ENCODE results near the gene SNX7. TPM values are rescaled to one million over a fixed set of nuclear protein-coding genes. Genes with fewer than 3 reads are reported as not detected.

The SNX7 gene
- total RNA-seq, 1 experiment from 2014 or later: 18.8 TPM

DNA sequence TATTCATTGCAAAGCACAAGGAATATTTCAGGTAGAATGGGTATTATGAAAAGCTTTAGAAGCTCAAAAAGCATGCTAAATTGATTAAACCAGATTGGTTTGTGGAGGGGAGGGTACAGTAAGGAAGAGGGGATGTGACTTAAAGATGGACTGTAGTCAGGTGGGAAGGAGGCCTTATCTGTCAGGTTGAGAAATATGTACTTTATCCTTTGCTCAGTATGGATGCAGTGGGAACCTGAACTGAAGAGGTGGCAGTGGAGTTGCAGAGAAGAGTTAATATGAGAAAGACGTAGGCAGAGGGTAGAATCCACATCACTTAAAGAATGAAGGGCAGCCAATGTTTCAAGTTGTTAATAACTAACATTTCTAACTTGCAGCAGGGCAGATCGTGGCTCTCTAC, 44.1 kb downstream of the SNX7 start:
- H3K9me2 ChIP-seq (ENCODE audit: insufficient read depth): no peaks in the 10 kb centered on the region
- H3K27ac ChIP-seq (ENCODE audit: low read depth, low read length): no peak overlapping the region
- no peaks in the 10 kb centered on the region for H3K27me3 ChIP-seq (ENCODE audit: insufficient read depth, low read length)
- H3K4me1 ChIP-seq (ENCODE audit: control insufficient read depth in 1 of 2, insufficient read depth in 2 of 2, low read length in 2 of 2): no peaks in the 10 kb centered on the region
- H4K20me1 ChIP-seq (ENCODE audit: insufficient read depth): no peaks in the 10 kb centered on the region
- H3K9ac ChIP-seq (ENCODE audit: low read length): no peak overlapping the region
- H3K4me2 ChIP-seq (ENCODE audit: low read length): no peak overlapping the region
- H3K4me3 ChIP-seq (replicated peaks in 1 of 2; ENCODE audit: low read depth in 1 of 2, low read length in 2 of 2): no peak overlapping the region
- H3K79me2 ChIP-seq (ENCODE audit: insufficient read depth, low read length): no peaks in the 10 kb centered on the region
- no peak for DNase-seq (ENCODE audit: low read depth, low spot score)
- BruUV-seq (replicated peaks): no TSS peak
- no peaks in the 10 kb centered on the region for H3K9me3 ChIP-seq (ENCODE audit: control insufficient read depth in 1 of 2, insufficient read depth in 1 of 2, low read depth in 1 of 2, low read length in 2 of 2)
- RAD21 ChIA-PET (ENCODE audit: low non-redundant PET in 1 of 2, low total read pairs in 2 of 2, uncharacterized antibody in 2 of 2, unreplicated experiment in 2 of 2): no interaction called here
- ATAC-seq: no peak
- intact Hi-C loops (cut with micrococcal nuclease): no loop called here
- POLR2A ChIA-PET: no interaction called here
- no peak for TF ChIP-seq EZH2phosphoT487 (IDR thresholded peaks at IDR 0.05; ENCODE audit: borderline replicate concordance)
- no peak for TF ChIP-seq EGR1 (IDR thresholded peaks at IDR 0.05; ENCODE audit: low read depth)
- TF ChIP-seq POLR2A (IDR thresholded peaks at IDR 0.05; ENCODE audit: borderline replicate concordance, extremely low read depth, insufficient read depth, insufficient read length): no peak
- TF ChIP-seq FOSL1 (IDR thresholded peaks at IDR 0.05; ENCODE audit: low read depth): no peak
- no peak for TF ChIP-seq JUND (IDR thresholded peaks at IDR 0.05)
- no peak for TF ChIP-seq ZFX (IDR thresholded peaks at IDR 0.05)
- TF ChIP-seq, protein P1, sequence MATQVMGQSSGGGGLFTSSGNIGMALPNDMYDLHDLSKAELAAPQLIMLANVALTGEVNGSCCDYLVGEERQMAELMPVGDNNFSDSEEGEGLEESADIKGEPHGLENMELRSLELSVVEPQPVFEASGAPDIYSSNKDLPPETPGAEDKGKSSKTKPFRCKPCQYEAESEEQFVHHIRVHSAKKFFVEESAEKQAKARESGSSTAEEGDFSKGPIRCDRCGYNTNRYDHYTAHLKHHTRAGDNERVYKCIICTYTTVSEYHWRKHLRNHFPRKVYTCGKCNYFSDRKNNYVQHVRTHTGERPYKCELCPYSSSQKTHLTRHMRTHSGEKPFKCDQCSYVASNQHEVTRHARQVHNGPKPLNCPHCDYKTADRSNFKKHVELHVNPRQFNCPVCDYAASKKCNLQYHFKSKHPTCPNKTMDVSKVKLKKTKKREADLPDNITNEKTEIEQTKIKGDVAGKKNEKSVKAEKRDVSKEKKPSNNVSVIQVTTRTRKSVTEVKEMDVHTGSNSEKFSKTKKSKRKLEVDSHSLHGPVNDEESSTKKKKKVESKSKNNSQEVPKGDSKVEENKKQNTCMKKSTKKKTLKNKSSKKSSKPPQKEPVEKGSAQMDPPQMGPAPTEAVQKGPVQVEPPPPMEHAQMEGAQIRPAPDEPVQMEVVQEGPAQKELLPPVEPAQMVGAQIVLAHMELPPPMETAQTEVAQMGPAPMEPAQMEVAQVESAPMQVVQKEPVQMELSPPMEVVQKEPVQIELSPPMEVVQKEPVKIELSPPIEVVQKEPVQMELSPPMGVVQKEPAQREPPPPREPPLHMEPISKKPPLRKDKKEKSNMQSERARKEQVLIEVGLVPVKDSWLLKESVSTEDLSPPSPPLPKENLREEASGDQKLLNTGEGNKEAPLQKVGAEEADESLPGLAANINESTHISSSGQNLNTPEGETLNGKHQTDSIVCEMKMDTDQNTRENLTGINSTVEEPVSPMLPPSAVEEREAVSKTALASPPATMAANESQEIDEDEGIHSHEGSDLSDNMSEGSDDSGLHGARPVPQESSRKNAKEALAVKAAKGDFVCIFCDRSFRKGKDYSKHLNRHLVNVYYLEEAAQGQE (IDR thresholded peaks at IDR 0.05; ENCODE audit: low read depth): no peak
- no peak for TF ChIP-seq YY1 (IDR thresholded peaks at IDR 0.05; ENCODE audit: extremely low read depth, insufficient replicate concordance, low read depth, low read length)
- no peak for TF ChIP-seq POLR2AphosphoS5 (IDR thresholded peaks at IDR 0.05; ENCODE audit: low read depth, low read length)
- TF ChIP-seq, protein P2, sequence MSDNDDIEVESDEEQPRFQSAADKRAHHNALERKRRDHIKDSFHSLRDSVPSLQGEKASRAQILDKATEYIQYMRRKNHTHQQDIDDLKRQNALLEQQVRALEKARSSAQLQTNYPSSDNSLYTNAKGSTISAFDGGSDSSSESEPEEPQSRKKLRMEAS (IDR thresholded peaks at IDR 0.05): no peak
- TF ChIP-seq, protein P3, sequence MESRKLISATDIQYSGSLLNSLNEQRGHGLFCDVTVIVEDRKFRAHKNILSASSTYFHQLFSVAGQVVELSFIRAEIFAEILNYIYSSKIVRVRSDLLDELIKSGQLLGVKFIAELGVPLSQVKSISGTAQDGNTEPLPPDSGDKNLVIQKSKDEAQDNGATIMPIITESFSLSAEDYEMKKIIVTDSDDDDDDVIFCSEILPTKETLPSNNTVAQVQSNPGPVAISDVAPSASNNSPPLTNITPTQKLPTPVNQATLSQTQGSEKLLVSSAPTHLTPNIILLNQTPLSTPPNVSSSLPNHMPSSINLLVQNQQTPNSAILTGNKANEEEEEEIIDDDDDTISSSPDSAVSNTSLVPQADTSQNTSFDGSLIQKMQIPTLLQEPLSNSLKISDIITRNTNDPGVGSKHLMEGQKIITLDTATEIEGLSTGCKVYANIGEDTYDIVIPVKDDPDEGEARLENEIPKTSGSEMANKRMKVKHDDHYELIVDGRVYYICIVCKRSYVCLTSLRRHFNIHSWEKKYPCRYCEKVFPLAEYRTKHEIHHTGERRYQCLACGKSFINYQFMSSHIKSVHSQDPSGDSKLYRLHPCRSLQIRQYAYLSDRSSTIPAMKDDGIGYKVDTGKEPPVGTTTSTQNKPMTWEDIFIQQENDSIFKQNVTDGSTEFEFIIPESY (IDR thresholded peaks at IDR 0.05; ENCODE audit: extremely low read depth, insufficient replicate concordance, low read length): no peak
- TF ChIP-seq TCF7L2 (IDR thresholded peaks at IDR 0.05; ENCODE audit: borderline replicate concordance, extremely low read depth, insufficient read depth, insufficient read length): no peak
- TF ChIP-seq CEBPB (IDR thresholded peaks at IDR 0.05; ENCODE audit: low read depth): no peak
- TF ChIP-seq RAD21 (IDR thresholded peaks at IDR 0.05; ENCODE audit: low read depth): no peak
- TF ChIP-seq CBX3 (IDR thresholded peaks at IDR 0.05; ENCODE audit: low read depth): no peak
- no peak for TF ChIP-seq ELF1 (IDR thresholded peaks at IDR 0.05; ENCODE audit: borderline replicate concordance, low read depth)
- no peak for TF ChIP-seq SP1 (IDR thresholded peaks at IDR 0.05; ENCODE audit: low read depth)
- TF ChIP-seq, protein P4, sequence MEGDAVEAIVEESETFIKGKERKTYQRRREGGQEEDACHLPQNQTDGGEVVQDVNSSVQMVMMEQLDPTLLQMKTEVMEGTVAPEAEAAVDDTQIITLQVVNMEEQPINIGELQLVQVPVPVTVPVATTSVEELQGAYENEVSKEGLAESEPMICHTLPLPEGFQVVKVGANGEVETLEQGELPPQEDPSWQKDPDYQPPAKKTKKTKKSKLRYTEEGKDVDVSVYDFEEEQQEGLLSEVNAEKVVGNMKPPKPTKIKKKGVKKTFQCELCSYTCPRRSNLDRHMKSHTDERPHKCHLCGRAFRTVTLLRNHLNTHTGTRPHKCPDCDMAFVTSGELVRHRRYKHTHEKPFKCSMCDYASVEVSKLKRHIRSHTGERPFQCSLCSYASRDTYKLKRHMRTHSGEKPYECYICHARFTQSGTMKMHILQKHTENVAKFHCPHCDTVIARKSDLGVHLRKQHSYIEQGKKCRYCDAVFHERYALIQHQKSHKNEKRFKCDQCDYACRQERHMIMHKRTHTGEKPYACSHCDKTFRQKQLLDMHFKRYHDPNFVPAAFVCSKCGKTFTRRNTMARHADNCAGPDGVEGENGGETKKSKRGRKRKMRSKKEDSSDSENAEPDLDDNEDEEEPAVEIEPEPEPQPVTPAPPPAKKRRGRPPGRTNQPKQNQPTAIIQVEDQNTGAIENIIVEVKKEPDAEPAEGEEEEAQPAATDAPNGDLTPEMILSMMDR (IDR thresholded peaks at IDR 0.05 in 2 of 3, conservative IDR thresholded peaks at IDR 0.05 in 1 of 3; ENCODE audit: borderline replicate concordance in 1 of 3, insufficient read depth in 1 of 3, low read depth in 2 of 3, low read length in 2 of 3): no peak
- CTCF ChIA-PET: no interaction called here
- H2AFZ ChIP-seq (ENCODE audit: low read depth, low read length, poor library complexity, severe bottlenecking): no peak overlapping the region
- H3K36me3 ChIP-seq (ENCODE audit: control insufficient read depth in 1 of 2, insufficient read depth in 2 of 2, low read length in 2 of 2): no peaks in the 10 kb centered on the region

All from HCT116 (cell line).